ENCODE data around the gene LGALS12.
A peak's percentile ranks its signal among the peaks of the same experiment; 100 is the strongest.

The LGALS12 gene

DNA sequence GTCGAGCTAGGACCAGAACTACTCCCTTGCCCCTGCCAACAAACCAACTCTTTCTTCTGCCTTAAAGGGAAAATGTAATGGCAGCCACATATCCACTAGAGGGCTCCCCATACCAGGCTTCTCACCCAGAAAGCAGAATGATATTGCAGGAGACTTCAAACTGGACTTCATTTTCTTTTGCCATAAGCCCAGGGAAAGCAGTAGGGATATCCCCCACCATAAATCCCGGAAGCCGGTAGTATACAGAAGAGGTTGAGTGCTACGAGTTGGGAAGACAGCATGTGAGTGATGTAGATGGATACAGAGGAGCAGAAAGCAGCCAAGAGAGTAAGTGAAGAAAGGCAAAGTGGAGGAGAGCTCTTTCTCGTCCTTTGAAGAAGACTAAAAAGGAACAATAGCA, 27.0 kb upstream of the LGALS12 start:
- Histone ChIP-seq H3K4me1 (ENCODE audit: control extremely low read depth in 1 of 4, control insufficient read depth in 4 of 4, insufficient read depth in 4 of 4, low read length in 3 of 4) (peaks cover 0 to 1% (median 0%) of the 10 kb centered on the region in 4 experiments), H3K36me3 (ENCODE audit: control insufficient read depth in 4 of 4, insufficient read depth in 4 of 4, low read length in 3 of 4) (no peaks in the 10 kb centered on the region), H3K9me3 (ENCODE audit: control extremely low read depth in 1 of 5, control insufficient read depth in 4 of 5, insufficient read depth in 2 of 5, low read depth in 1 of 5, low read length in 4 of 5) (peaks cover 0 to 11% (median 0%) of the 10 kb centered on the region in 5 experiments), H3K27ac (ENCODE audit: insufficient read depth in 1 of 2, low read depth in 1 of 2, low read length in 2 of 2, poor library complexity in 1 of 2, severe bottlenecking in 2 of 2) (no peak overlapping the region), H3K27me3 (replicated peaks in 2 of 5; ENCODE audit: control insufficient read depth in 4 of 5, insufficient read depth in 5 of 5, low read length in 4 of 5) (peaks cover 0 to 7% (median 0%) of the 10 kb centered on the region in 5 experiments), H3K4me3 (ENCODE audit: control insufficient read depth in 1 of 7, extremely low read depth in 1 of 7, insufficient read depth in 4 of 7, low read depth in 2 of 7, low read length in 6 of 7) (no peak overlapping the region)
- peak; percentile 51 to 78 (median 73) for DNase-seq
- ChIA-PET CTCF (interaction anchor here (0.7 to 7.1 kb wide), 34 partner anchors 11 to 262 kb away, joined by 3 to 140 read pairs (median 4); partner anchors contain the start of genes LGALS12, PLAAT4 and PLAAT5), POLR2A (interaction anchor here (0.6 to 1.3 kb wide), 2 partner anchors 27 to 38 kb away, joined by 3 to 5 read pairs; partner anchors contain the start of gene LGALS12)
- 0% methylated on average over 2 of the region's 5 CpGs for WGBS (ENCODE audit: insufficient coverage)

GRCh38 chr11:63480039-63480438, 25.8 kb upstream of the LGALS12 start:
- H3K36me3 ChIP-seq (ENCODE audit: control insufficient read depth in 4 of 4, insufficient read depth in 4 of 4, low read length in 3 of 4): no peaks in the 10 kb centered on the region
- WGBS (ENCODE audit: insufficient coverage): 87% methylated on average over 3 of the region's 6 CpGs
- CTCF ChIA-PET: interaction anchor here (0.8 to 7.1 kb wide), 23 partner anchors 10 to 259 kb away, joined by 3 to 140 read pairs (median 6); partner anchors contain the start of genes LGALS12, PLAAT4 and PLAAT5
- no peak overlapping the region for H3K27ac ChIP-seq (ENCODE audit: insufficient read depth in 1 of 2, low read depth in 1 of 2, low read length in 2 of 2, poor library complexity in 1 of 2, severe bottlenecking in 2 of 2)
- H3K4me3 ChIP-seq (ENCODE audit: control insufficient read depth in 1 of 7, extremely low read depth in 1 of 7, insufficient read depth in 4 of 7, low read depth in 2 of 7, low read length in 6 of 7): no peak overlapping the region
- peaks cover 0 to 1% (median 0%) of the 10 kb centered on the region in 4 experiments for H3K4me1 ChIP-seq (ENCODE audit: control extremely low read depth in 1 of 4, control insufficient read depth in 4 of 4, insufficient read depth in 4 of 4, low read length in 3 of 4)
- H3K27me3 ChIP-seq (replicated peaks in 2 of 5; ENCODE audit: control insufficient read depth in 4 of 5, insufficient read depth in 5 of 5, low read length in 4 of 5): peaks cover 0 to 7% (median 0%) of the 10 kb centered on the region in 5 experiments
- no peak for DNase-seq
- peaks cover 0 to 16% (median 2%) of the 10 kb centered on the region in 5 experiments for H3K9me3 ChIP-seq (ENCODE audit: control extremely low read depth in 1 of 5, control insufficient read depth in 4 of 5, insufficient read depth in 2 of 5, low read depth in 1 of 5, low read length in 4 of 5)
- POLR2A ChIA-PET: interaction anchor here (1.3 kb wide), 1 partner anchor 26 kb away, joined by 5 read pairs; the partner anchor contains the start of gene LGALS12

GRCh38 chr11:63485777-63486176, 20.1 kb upstream of the LGALS12 start:
- no peaks in the 10 kb centered on the region for H3K36me3 ChIP-seq (ENCODE audit: control insufficient read depth in 4 of 4, insufficient read depth in 4 of 4, low read length in 3 of 4)
- no peak for DNase-seq
- H3K27ac ChIP-seq (ENCODE audit: insufficient read depth in 1 of 2, low read depth in 1 of 2, low read length in 2 of 2, poor library complexity in 1 of 2, severe bottlenecking in 2 of 2): no peak overlapping the region
- peaks cover 0 to 23% (median 2%) of the 10 kb centered on the region in 5 experiments for H3K9me3 ChIP-seq (ENCODE audit: control extremely low read depth in 1 of 5, control insufficient read depth in 4 of 5, insufficient read depth in 2 of 5, low read depth in 1 of 5, low read length in 4 of 5)
- no peak overlapping the region for H3K4me3 ChIP-seq (ENCODE audit: control insufficient read depth in 1 of 7, extremely low read depth in 1 of 7, insufficient read depth in 4 of 7, low read depth in 2 of 7, low read length in 6 of 7)
- WGBS (ENCODE audit: insufficient coverage): no CpG with 5 or more reads among the region's 3 CpGs
- CTCF ChIA-PET: interaction anchor here (1.0 kb wide), 1 partner anchor 150 kb away, joined by 4 read pairs; no protein-coding TSS in a partner anchor
- POLR2A ChIA-PET: no interaction called here
- peaks cover 0 to 13% (median 8%) of the 10 kb centered on the region in 5 experiments for H3K27me3 ChIP-seq (replicated peaks in 2 of 5; ENCODE audit: control insufficient read depth in 4 of 5, insufficient read depth in 5 of 5, low read length in 4 of 5)
- H3K4me1 ChIP-seq (ENCODE audit: control extremely low read depth in 1 of 4, control insufficient read depth in 4 of 4, insufficient read depth in 4 of 4, low read length in 3 of 4): peaks cover 0 to 10% (median 3%) of the 10 kb centered on the region in 4 experiments

DNA sequence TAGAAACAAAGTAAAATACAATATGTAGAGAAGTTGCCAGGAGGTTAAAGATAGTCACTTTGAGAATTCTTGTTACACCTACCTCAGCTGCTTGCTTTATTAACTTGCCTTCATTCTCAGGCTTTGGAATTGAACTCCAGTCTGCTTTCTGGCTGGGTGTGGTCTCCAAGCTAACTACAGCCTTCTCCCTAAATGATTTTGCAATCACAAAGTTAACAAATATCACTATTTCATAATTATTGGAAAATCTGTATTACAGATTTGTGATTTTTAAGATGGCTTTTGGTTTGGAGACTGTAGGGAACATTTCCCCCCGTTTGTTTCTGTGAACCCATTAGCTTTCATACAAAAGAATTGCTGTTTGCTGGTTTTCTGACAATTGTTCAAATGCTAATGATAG, 17.1 kb upstream of the LGALS12 start:
- POLR2A ChIA-PET: no interaction called here
- no peak overlapping the region for H3K27ac ChIP-seq (ENCODE audit: insufficient read depth in 1 of 2, low read depth in 1 of 2, low read length in 2 of 2, poor library complexity in 1 of 2, severe bottlenecking in 2 of 2)
- H3K4me1 ChIP-seq (ENCODE audit: control extremely low read depth in 1 of 4, control insufficient read depth in 4 of 4, insufficient read depth in 4 of 4, low read length in 3 of 4): peaks cover 11 to 25% (median 16%) of the 10 kb centered on the region in 4 experiments
- H3K4me3 ChIP-seq (ENCODE audit: control insufficient read depth in 1 of 7, extremely low read depth in 1 of 7, insufficient read depth in 4 of 7, low read depth in 2 of 7, low read length in 6 of 7): no peak overlapping the region
- H3K36me3 ChIP-seq (ENCODE audit: control insufficient read depth in 4 of 4, insufficient read depth in 4 of 4, low read length in 3 of 4): no peaks in the 10 kb centered on the region
- DNase-seq: no peak
- H3K9me3 ChIP-seq (ENCODE audit: control extremely low read depth in 1 of 5, control insufficient read depth in 4 of 5, insufficient read depth in 2 of 5, low read depth in 1 of 5, low read length in 4 of 5): peaks cover 2 to 18% (median 3%) of the 10 kb centered on the region in 5 experiments
- peaks cover 0 to 20% (median 13%) of the 10 kb centered on the region in 5 experiments for H3K27me3 ChIP-seq (replicated peaks in 2 of 5; ENCODE audit: control insufficient read depth in 4 of 5, insufficient read depth in 5 of 5, low read length in 4 of 5)
- CTCF ChIA-PET: interaction anchor here (3.0 to 6.0 kb wide), 3 partner anchors 9 to 49 kb away, joined by 11 to 40 read pairs (median 36); partner anchors contain the start of genes LGALS12 and PLAAT4
- WGBS (ENCODE audit: insufficient coverage): 80% methylated on average over 1 of the region's 1 CpG

DNA sequence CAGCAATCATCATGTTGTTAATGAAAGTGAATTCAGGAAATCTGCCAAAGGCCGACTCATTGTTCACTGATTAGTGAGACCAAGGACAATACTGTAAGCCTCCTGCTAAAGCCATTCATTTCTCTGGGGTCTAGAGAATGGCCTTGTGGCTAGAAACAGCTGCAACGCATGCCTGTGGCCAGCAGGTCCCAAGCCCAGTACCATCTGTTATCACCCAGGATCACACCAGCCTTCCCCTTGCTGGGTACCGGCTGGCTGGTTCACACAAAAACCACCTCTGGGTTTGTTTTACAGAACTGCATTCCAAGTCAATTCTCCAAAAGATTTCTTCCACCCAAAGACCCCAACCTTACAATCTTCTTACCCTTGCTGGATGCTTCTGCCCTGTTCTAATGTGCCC, 16.0 kb upstream of the LGALS12 start:
- WGBS (ENCODE audit: insufficient coverage): 38% methylated on average over 2 of the region's 3 CpGs
- no peak overlapping the region for H3K27ac ChIP-seq (ENCODE audit: insufficient read depth in 1 of 2, low read depth in 1 of 2, low read length in 2 of 2, poor library complexity in 1 of 2, severe bottlenecking in 2 of 2)
- H3K27me3 ChIP-seq (replicated peaks in 2 of 5; ENCODE audit: control insufficient read depth in 4 of 5, insufficient read depth in 5 of 5, low read length in 4 of 5): peaks cover 0 to 20% (median 13%) of the 10 kb centered on the region in 5 experiments
- DNase-seq: peak in 2 of 3 donors; percentile 54 to 63
- H3K36me3 ChIP-seq (ENCODE audit: control insufficient read depth in 4 of 4, insufficient read depth in 4 of 4, low read length in 3 of 4): no peaks in the 10 kb centered on the region
- peaks cover 2 to 18% (median 3%) of the 10 kb centered on the region in 5 experiments for H3K9me3 ChIP-seq (ENCODE audit: control extremely low read depth in 1 of 5, control insufficient read depth in 4 of 5, insufficient read depth in 2 of 5, low read depth in 1 of 5, low read length in 4 of 5)
- H3K4me3 ChIP-seq (ENCODE audit: control insufficient read depth in 1 of 7, extremely low read depth in 1 of 7, insufficient read depth in 4 of 7, low read depth in 2 of 7, low read length in 6 of 7): peak overlapping the region in 1 of 7 experiments; percentile 5
- ChIA-PET POLR2A (no interaction called here), CTCF (interaction anchor here (1.1 to 6.0 kb wide), 7 partner anchors 10 to 149 kb away, joined by 3 to 40 read pairs (median 5); partner anchors contain the start of genes LGALS12 and PLAAT4)
- peaks cover 11 to 25% (median 16%) of the 10 kb centered on the region in 4 experiments for H3K4me1 ChIP-seq (ENCODE audit: control extremely low read depth in 1 of 4, control insufficient read depth in 4 of 4, insufficient read depth in 4 of 4, low read length in 3 of 4)

DNA sequence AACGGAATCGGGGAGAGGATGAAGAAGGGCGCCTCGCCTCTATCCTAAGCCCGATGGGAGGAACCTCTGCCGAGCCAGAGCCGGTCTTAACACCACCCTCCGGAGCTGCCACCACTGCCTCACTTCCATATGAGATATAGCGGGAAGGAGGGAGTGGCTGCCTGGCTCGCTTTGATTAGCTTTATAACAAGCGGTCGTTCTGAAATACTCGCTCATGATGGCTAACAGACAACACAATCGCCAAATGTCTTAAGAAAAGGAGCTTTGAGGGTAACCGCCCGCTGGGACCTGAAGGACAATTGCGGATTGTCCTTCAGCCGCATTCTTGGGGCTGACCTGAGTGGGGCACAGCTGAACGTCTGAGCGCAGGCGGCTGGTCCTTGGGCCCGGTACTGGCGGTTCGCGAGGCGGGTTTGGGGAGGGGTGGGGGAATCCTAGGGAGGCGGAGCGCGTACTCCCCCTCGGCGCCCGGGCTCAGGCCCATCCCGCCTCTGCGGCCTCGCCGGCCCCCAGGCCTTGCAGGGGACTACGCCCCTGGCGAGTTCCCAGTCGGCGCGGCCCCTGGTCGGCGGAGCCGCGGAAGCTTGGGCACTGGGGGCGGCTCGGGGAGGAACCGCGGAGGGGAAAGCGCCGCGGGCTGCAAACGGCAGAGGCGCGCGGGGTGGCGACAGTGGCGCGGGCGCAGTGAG, 15.2 kb upstream of the LGALS12 start, which contains the start of gene PLAAT5:
TSS of gene PLAAT5 (minus strand) at position 617 of the 689 bp plus-strand sequence. CDS start at position 484, 133 bp downstream.
- Histone ChIP-seq H3K27me3 (replicated peaks in 2 of 5; ENCODE audit: control insufficient read depth in 4 of 5, insufficient read depth in 5 of 5, low read length in 4 of 5) (peaks cover 0 to 20% (median 13%) of the 10 kb centered on the region in 5 experiments), H3K36me3 (ENCODE audit: control insufficient read depth in 4 of 4, insufficient read depth in 4 of 4, low read length in 3 of 4) (no peaks in the 10 kb centered on the region), H3K9me3 (ENCODE audit: control extremely low read depth in 1 of 5, control insufficient read depth in 4 of 5, insufficient read depth in 2 of 5, low read depth in 1 of 5, low read length in 4 of 5) (peaks cover 0 to 13% (median 3%) of the 10 kb centered on the region in 5 experiments), H3K4me1 (ENCODE audit: control extremely low read depth in 1 of 4, control insufficient read depth in 4 of 4, insufficient read depth in 4 of 4, low read length in 3 of 4) (peaks cover 11 to 25% (median 16%) of the 10 kb centered on the region in 4 experiments), H3K4me3 (ENCODE audit: control insufficient read depth in 1 of 7, extremely low read depth in 1 of 7, insufficient read depth in 4 of 7, low read depth in 2 of 7, low read length in 6 of 7) (peak within 1 kb of the TSS; percentile 36 to 78 (median 65)), H3K27ac (ENCODE audit: insufficient read depth in 1 of 2, low read depth in 1 of 2, low read length in 2 of 2, poor library complexity in 1 of 2, severe bottlenecking in 2 of 2) (peak within 1 kb of the TSS in 1 of 2 experiments; percentile 35)
- ChIA-PET CTCF (interaction anchor here (1.1 to 6.0 kb wide), 7 partner anchors 9 to 148 kb away, joined by 3 to 40 read pairs (median 5); partner anchors contain the start of genes LGALS12 and PLAAT4), POLR2A (interaction anchor here (1.5 kb wide), 1 partner anchor 15 kb away, joined by 6 read pairs; the partner anchor contains the start of gene LGALS12)
- WGBS (ENCODE audit: insufficient coverage): 6% methylated on average over 51 of the region's 60 CpGs
- DNase-seq: peak in 2 of 3 donors; percentile 49 to 69

Measured in common myeloid progenitor, CD34-positive (primary cell).